SK-N-SH (cell line): ENCODE data around the gene RPH3AL. TPM values are rescaled to one million over a fixed set of nuclear protein-coding genes. Genes with fewer than 3 reads are reported as not detected.

Experiments
- CTCF ChIA-PET: fragments of 300-600, 350-600 bp; formaldehyde crosslinking; extraction: SDS; loops from one replicate; lab custom pipeline; 2021; lab: Yijun Ruan, JAX
- POLR2A ChIA-PET: fragments of 350-600 bp; sonication (Branson Sonifier 250); formaldehyde crosslinking; extraction: SDS; loops from one replicate; lab custom pipeline; 2020; ENCODE audit warnings: antibody characterized with exemption, inconsistent platforms; lab: Yijun Ruan, JAX
- DNase-seq: peaks from one replicate; pipeline ENCODE4 v3.0.0; 2012
- H2AFZ ChIP-seq: fragments of 200-600 bp; sonication (generic); 2 replicates; pipeline ENCODE4 v1.8.1; 2016; ENCODE audit warnings: antibody characterized with exemption, mild to moderate bottlenecking, low read depth
- H3F3A ChIP-seq: fragments of 200-600 bp; sonication (generic); replicated peaks from 2 replicates; pipeline ENCODE3; 2016; ENCODE audit warnings: antibody characterized with exemption, mild to moderate bottlenecking; ENCODE audit not compliant: insufficient read depth
- H3K27ac ChIP-seq, 2 experiments: fragments of 200-500 bp in 1 of 2; fragments of 200-600 bp in 1 of 2; sonication (Bioruptor generic) in 1 of 2; sonication (generic), shearing (Covaris generic) in 1 of 2; 2 replicates each; pipeline versions ENCODE4 v1.5.1 to v1.6.1; 2014 to 2016; ENCODE audit warnings: low read depth in 2 of 2, inconsistent platforms in 1 of 2, low read length in 1 of 2, mild to moderate bottlenecking in 1 of 2, mixed read lengths in 1 of 2
- H3K27me3 ChIP-seq: fragments of 200-600 bp; sonication (generic), shearing (Covaris generic); 2 replicates; pipeline ENCODE4 v1.6.1; 2016; ENCODE audit warnings: mixed run types; ENCODE audit not compliant: insufficient read depth
- H3K36me3 ChIP-seq, 2 experiments: fragments of 200-500 bp in 1 of 2; fragments of 200-600 bp in 1 of 2; sonication (Bioruptor generic) in 1 of 2; sonication (generic) in 1 of 2; replicated peaks in 1 of 2; 2 replicates each; pipeline versions ENCODE3 to v1.5.1; 2014 to 2016; ENCODE audit warnings: low read length in 1 of 2, mild to moderate bottlenecking in 1 of 2; ENCODE audit not compliant: insufficient read depth in 2 of 2, control insufficient read depth in 1 of 2
- H3K4me1 ChIP-seq, 2 experiments: fragments of 200-500 bp in 1 of 2; fragments of 200-600 bp in 1 of 2; sonication (Bioruptor generic) in 1 of 2; sonication (generic), shearing (Covaris generic) in 1 of 2; 2 replicates each; pipeline versions ENCODE4 v1.5.1 to v1.6.1; 2014 to 2016; ENCODE audit warnings: low read depth in 1 of 2, low read length in 1 of 2, mixed run types in 1 of 2; ENCODE audit not compliant: insufficient read depth in 2 of 2, control insufficient read depth in 1 of 2
- H3K4me2 ChIP-seq: fragments of 200-600 bp; sonication (generic), shearing (Covaris generic); 2 replicates; pipeline ENCODE4 v1.6.1; 2017; ENCODE audit warnings: mixed run types
- H3K4me3 ChIP-seq, 2 experiments: fragments of 200-500 bp in 1 of 2; fragments of 200-600 bp in 1 of 2; sonication (Bioruptor generic) in 1 of 2; sonication (generic), shearing (Covaris generic) in 1 of 2; 2 replicates each; pipeline versions ENCODE4 v1.5.1 to v1.8.1; 2014 to 2016; ENCODE audit warnings: low read depth in 2 of 2, inconsistent platforms in 1 of 2, low read length in 1 of 2, mild to moderate bottlenecking in 1 of 2, mixed read lengths in 1 of 2, moderate library complexity in 1 of 2
- H3K79me2 ChIP-seq: fragments of 200-600 bp; sonication (generic); 2 replicates; pipeline ENCODE4 v1.8.1; 2017; ENCODE audit warnings: mild to moderate bottlenecking; ENCODE audit not compliant: insufficient read depth
- H3K9ac ChIP-seq: fragments of 200-600 bp; sonication (generic); 2 replicates; pipeline ENCODE4 v1.6.1; 2017; ENCODE audit warnings: mixed run types
- H3K9me2 ChIP-seq: fragments of 200-600 bp; sonication (generic); 2 replicates; pipeline ENCODE4 v1.6.1; 2017; ENCODE audit warnings: mixed run types
- H3K9me3 ChIP-seq: fragments of 200-600 bp; sonication (generic); 2 replicates; pipeline ENCODE4 v1.6.1; 2017; ENCODE audit warnings: mixed run types, mild to moderate bottlenecking, moderate library complexity
- H4K20me1 ChIP-seq: fragments of 200-600 bp; sonication (generic); 2 replicates; pipeline ENCODE4 v1.6.1; 2017; ENCODE audit warnings: mild to moderate bottlenecking, mixed run types; ENCODE audit not compliant: insufficient read depth
- CHD2 ChIP-seq: fragments of 150-350 bp; IDR thresholded peaks from 2 replicates; pipeline ENCODE4 v1.6.1; 2018; ENCODE audit warnings: low read length; ENCODE audit not compliant: partially characterized antibody
- ELF1 ChIP-seq: IDR thresholded peaks from 2 replicates; pipeline ENCODE4 v1.4.0; 2012
- EP300 ChIP-seq, 2 experiments: IDR thresholded peaks; 2 replicates each; pipeline versions ENCODE4 v1.4.0 to v1.6.1; 2012; ENCODE audit warnings: borderline replicate concordance in 1 of 2, low read depth in 1 of 2, low read length in 1 of 2
- FOSL2 ChIP-seq: IDR thresholded peaks from 2 replicates; pipeline ENCODE4 v1.4.0; 2012; ENCODE audit warnings: low read depth, mild to moderate bottlenecking, moderate library complexity, borderline replicate concordance
- FOXM1 ChIP-seq: IDR thresholded peaks from 2 replicates; pipeline ENCODE4 v1.4.0; 2012; ENCODE audit warnings: low read depth, mild to moderate bottlenecking
- GATA2 ChIP-seq: sonication (generic); formaldehyde crosslinking; IDR thresholded peaks from 2 replicates; pipeline ENCODE4 v1.5.0; 2020; ENCODE audit warnings: mild to moderate bottlenecking, missing genetic modification reagents
- JUND ChIP-seq: IDR thresholded peaks from 2 replicates; pipeline ENCODE4 v1.4.0; 2012
- MEF2A ChIP-seq: IDR thresholded peaks from 2 replicates; pipeline ENCODE4 v1.4.0; 2012; ENCODE audit warnings: low read depth, borderline replicate concordance
- NFIC ChIP-seq: IDR thresholded peaks from 2 replicates; pipeline ENCODE4 v1.4.0; 2012; ENCODE audit warnings: borderline replicate concordance
- RCOR1 ChIP-seq: fragments of 150-350 bp; IDR thresholded peaks from 2 replicates; pipeline ENCODE4 v1.6.1; 2017; ENCODE audit warnings: antibody characterized with exemption, low read length
- RXRA ChIP-seq: IDR thresholded peaks from 2 replicates; pipeline ENCODE4 v1.4.0; 2012; ENCODE audit warnings: low read depth, mild to moderate bottlenecking, borderline replicate concordance
- SIN3A ChIP-seq: IDR thresholded peaks from 2 replicates; pipeline ENCODE4 v1.6.1; 2012; ENCODE audit warnings: low read depth, mild to moderate bottlenecking, low read length, moderate library complexity, borderline replicate concordance
- SMC3 ChIP-seq: IDR thresholded peaks from 2 replicates; pipeline ENCODE4 v1.6.1; 2012; ENCODE audit warnings: low read depth, low read length, improper control_type of control experiment
- TEAD4 ChIP-seq: IDR thresholded peaks from 2 replicates; pipeline ENCODE4 v1.4.0; 2012; ENCODE audit warnings: mild to moderate bottlenecking, borderline replicate concordance; ENCODE audit not compliant: insufficient read depth
- WGBS: methylation state at CpG from one replicate; pipeline ENCODE4 v1.1.6; 2017; ENCODE audit warnings: low lambda C conversion rate; 5-methylcytosine and 5-hydroxymethylcytosine counted together
- polyA plus RNA-seq, 3 experiments: library from polyadenylated mRNA; depleted of rRNA; stranded (reverse); fragments of >200 nt; gene quantifications; 2 replicates each; pipeline ENCODE4 v1.2.3, GENCODE V29; 2012
- TF ChIP-seq, protein P1 (sequence below): fragments of 150-350 bp; IDR thresholded peaks from 2 replicates; pipeline ENCODE4 v1.6.1; 2016; ENCODE audit warnings: mild to moderate bottlenecking, low read depth, low read length
- TF ChIP-seq, protein P2 (sequence below): fragments of 200-600 bp; sonication (generic); IDR thresholded peaks from 2 replicates; pipeline ENCODE4 v1.6.1; 2017; ENCODE audit warnings: antibody characterized with exemption, mild to moderate bottlenecking, moderate library complexity
- TF ChIP-seq, protein P3 (sequence below): IDR thresholded peaks from 2 replicates; pipeline ENCODE4 v1.4.0; 2012; ENCODE audit warnings: low read depth, borderline replicate concordance
- TF ChIP-seq, protein P4 (sequence below): IDR thresholded peaks from 2 replicates; pipeline ENCODE4 v1.4.0; 2012; ENCODE audit warnings: low read depth
- TF ChIP-seq, protein P5 (sequence below): IDR thresholded peaks from 2 replicates; pipeline ENCODE4 v1.4.0; 2012; ENCODE audit warnings: low read depth, borderline replicate concordance

RPH3AL gene
- polyA plus RNA-seq, 1 of the 3 experiments (the other 2 are of a cell fraction) = 2.9 TPM

DNA sequence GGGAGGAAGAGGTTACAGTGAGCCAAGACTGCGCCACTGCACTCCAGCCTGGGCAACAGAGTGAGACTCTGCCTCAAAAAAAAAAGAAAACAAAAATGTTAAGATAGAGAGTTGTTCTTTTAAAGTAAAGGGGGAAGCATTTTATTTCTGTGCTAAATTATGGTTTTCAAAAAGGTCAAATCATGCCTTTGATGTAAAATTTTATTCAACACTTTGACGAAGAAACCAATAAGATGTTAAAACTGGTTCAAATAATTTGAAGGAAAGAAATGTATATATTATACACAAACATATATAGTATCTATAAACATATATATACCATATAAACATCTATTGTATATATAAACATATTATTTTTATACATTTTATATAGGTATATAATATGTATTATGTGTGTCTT lies 43.4 kb upstream of the RPH3AL start:
- TF ChIP-seq GATA2 (CRISPR knock-in tag) (no peak), ELF1 (no peak), EP300 (IDR thresholded peaks at IDR 0.05; ENCODE audit: borderline replicate concordance in 1 of 2, low read depth in 1 of 2, low read length in 1 of 2) (no peak), SMC3 (no peak), JUND (no peak)
- TF ChIP-seq, protein P1, sequence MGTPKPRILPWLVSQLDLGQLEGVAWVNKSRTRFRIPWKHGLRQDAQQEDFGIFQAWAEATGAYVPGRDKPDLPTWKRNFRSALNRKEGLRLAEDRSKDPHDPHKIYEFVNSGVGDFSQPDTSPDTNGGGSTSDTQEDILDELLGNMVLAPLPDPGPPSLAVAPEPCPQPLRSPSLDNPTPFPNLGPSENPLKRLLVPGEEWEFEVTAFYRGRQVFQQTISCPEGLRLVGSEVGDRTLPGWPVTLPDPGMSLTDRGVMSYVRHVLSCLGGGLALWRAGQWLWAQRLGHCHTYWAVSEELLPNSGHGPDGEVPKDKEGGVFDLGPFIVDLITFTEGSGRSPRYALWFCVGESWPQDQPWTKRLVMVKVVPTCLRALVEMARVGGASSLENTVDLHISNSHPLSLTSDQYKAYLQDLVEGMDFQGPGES = no peak
- TF ChIP-seq, protein P2, sequence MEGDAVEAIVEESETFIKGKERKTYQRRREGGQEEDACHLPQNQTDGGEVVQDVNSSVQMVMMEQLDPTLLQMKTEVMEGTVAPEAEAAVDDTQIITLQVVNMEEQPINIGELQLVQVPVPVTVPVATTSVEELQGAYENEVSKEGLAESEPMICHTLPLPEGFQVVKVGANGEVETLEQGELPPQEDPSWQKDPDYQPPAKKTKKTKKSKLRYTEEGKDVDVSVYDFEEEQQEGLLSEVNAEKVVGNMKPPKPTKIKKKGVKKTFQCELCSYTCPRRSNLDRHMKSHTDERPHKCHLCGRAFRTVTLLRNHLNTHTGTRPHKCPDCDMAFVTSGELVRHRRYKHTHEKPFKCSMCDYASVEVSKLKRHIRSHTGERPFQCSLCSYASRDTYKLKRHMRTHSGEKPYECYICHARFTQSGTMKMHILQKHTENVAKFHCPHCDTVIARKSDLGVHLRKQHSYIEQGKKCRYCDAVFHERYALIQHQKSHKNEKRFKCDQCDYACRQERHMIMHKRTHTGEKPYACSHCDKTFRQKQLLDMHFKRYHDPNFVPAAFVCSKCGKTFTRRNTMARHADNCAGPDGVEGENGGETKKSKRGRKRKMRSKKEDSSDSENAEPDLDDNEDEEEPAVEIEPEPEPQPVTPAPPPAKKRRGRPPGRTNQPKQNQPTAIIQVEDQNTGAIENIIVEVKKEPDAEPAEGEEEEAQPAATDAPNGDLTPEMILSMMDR = no peak
- no peak overlapping the region for H3K4me3 ChIP-seq
- no peak overlapping the region for H3K4me2 ChIP-seq
- DNase-seq = no peak
- H3F3A ChIP-seq = no peaks in the 10 kb centered on the region
- H3K79me2 ChIP-seq = no peaks in the 10 kb centered on the region
- no peaks in the 10 kb centered on the region for H3K4me1 ChIP-seq
- POLR2A ChIA-PET = interaction anchor here (0.6 to 0.7 kb wide), 2 partner anchors 12 to 661 kb away, joined by 3 to 4 read pairs; no protein-coding TSS in a partner anchor
- 79% methylated on average over 2 of the region's 2 CpGs for whole genome bisulfite sequencing
- H3K27ac ChIP-seq = no peak overlapping the region
- H2AFZ ChIP-seq = no peak overlapping the region
- no peaks in the 10 kb centered on the region for H4K20me1 ChIP-seq
- H3K27me3 ChIP-seq = no peaks in the 10 kb centered on the region
- H3K9ac ChIP-seq = no peak overlapping the region
- CTCF ChIA-PET = interaction anchor here (0.7 kb wide), 1 partner anchor 16 kb away, joined by 3 read pairs; no protein-coding TSS in a partner anchor
- no peaks in the 10 kb centered on the region for H3K9me3 ChIP-seq
- H3K36me3 ChIP-seq = no peaks in the 10 kb centered on the region
- no peaks in the 10 kb centered on the region for H3K9me2 ChIP-seq

DNA sequence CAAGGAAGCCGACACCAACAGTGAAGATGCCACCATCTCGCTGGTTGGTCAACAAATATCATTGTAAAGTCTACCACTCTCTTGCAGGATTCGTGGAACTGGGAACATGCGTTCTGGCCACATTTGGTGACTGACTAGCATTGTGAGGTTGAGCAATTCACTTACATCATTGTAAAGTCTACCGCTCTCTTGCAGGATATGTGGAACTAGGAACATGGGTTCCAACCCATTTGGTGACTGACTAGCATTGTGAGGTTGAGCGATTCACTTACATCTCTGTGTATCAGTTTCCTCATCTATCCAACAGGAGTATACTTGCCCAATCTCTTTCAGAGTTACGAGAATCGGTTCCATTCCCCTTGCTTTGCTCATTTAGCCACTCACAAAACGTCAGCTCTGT lies 42.6 kb upstream of the RPH3AL start:
- 85% methylated on average over 9 of the region's 9 CpGs for WGBS
- no peak overlapping the region for H3K27ac ChIP-seq
- CTCF ChIA-PET = no interaction called here
- no peak overlapping the region for H3K4me3 ChIP-seq
- no peak for DNase-seq
- H4K20me1 ChIP-seq = no peaks in the 10 kb centered on the region
- no peak overlapping the region for H2AFZ ChIP-seq
- no peak overlapping the region for H3K9ac ChIP-seq
- no peak overlapping the region for H3K4me2 ChIP-seq
- no peaks in the 10 kb centered on the region for H3K4me1 ChIP-seq
- no peaks in the 10 kb centered on the region for H3K9me2 ChIP-seq
- H3K9me3 ChIP-seq = no peaks in the 10 kb centered on the region
- H3F3A ChIP-seq = no peaks in the 10 kb centered on the region
- H3K36me3 ChIP-seq = no peaks in the 10 kb centered on the region
- H3K27me3 ChIP-seq = no peaks in the 10 kb centered on the region
- POLR2A ChIA-PET = no interaction called here
- H3K79me2 ChIP-seq = no peaks in the 10 kb centered on the region
- TF ChIP-seq RCOR1 (no peak), FOXM1 (no peak), RXRA (no peak), GATA2 (CRISPR knock-in tag) (no peak), TEAD4 (no peak), JUND (no peak), MEF2A (no peak), NFIC (no peak), ELF1 (no peak), EP300 (IDR thresholded peaks at IDR 0.05; ENCODE audit: borderline replicate concordance in 1 of 2, low read depth in 1 of 2, low read length in 1 of 2) (no peak), CHD2 (no peak), SIN3A (no peak), FOSL2 (no peak)
- TF ChIP-seq, protein P3, sequence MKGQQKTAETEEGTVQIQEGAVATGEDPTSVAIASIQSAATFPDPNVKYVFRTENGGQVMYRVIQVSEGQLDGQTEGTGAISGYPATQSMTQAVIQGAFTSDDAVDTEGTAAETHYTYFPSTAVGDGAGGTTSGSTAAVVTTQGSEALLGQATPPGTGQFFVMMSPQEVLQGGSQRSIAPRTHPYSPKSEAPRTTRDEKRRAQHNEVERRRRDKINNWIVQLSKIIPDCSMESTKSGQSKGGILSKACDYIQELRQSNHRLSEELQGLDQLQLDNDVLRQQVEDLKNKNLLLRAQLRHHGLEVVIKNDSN = no peak
- TF ChIP-seq, protein P2 = no peak
- TF ChIP-seq, protein P4, sequence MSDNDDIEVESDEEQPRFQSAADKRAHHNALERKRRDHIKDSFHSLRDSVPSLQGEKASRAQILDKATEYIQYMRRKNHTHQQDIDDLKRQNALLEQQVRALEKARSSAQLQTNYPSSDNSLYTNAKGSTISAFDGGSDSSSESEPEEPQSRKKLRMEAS = no peak
- TF ChIP-seq, protein P5, sequence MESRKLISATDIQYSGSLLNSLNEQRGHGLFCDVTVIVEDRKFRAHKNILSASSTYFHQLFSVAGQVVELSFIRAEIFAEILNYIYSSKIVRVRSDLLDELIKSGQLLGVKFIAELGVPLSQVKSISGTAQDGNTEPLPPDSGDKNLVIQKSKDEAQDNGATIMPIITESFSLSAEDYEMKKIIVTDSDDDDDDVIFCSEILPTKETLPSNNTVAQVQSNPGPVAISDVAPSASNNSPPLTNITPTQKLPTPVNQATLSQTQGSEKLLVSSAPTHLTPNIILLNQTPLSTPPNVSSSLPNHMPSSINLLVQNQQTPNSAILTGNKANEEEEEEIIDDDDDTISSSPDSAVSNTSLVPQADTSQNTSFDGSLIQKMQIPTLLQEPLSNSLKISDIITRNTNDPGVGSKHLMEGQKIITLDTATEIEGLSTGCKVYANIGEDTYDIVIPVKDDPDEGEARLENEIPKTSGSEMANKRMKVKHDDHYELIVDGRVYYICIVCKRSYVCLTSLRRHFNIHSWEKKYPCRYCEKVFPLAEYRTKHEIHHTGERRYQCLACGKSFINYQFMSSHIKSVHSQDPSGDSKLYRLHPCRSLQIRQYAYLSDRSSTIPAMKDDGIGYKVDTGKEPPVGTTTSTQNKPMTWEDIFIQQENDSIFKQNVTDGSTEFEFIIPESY = no peak
